NCI-H1417 treated with DMSO at 0.1 percent for 48 hours (cell line): ENCODE measurements around the gene USP24.

Source experiments
- DNase-seq: peaks from one replicate; lab custom pipeline; 2025; lab: John Stamatoyannopoulos, UW

The USP24 gene

GRCh38 chr1:55053265-55053954 lies 161.8 kb downstream of the USP24 start:
- no peak for DNase-seq

GRCh38 chr1:55052221-55053142 lies 162.7 kb downstream of the USP24 start:
- no peak for DNase-seq

GRCh38 chr1:55051621-55052020 lies 163.5 kb downstream of the USP24 start:
- no peak for DNase-seq

DNA sequence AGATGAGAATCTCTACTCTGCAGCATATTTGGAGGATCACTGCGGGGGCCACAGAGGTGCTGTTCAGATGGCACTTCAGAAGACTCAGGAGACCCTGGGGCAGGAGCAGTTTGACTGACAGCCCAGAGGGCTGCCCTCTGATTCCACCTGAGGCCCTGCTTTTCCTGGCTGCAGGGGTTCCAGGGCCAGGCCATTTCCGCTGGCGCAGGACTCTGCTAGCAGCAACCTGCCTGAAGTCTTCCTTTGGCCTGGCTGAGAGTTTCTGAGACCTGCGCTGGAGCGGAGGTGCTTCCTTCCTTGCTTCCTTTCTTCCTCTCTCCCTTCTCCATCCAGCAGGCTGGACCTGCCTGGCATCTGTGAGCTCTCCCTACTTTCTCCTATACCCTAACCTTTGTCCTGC lies 164.0 kb downstream of the USP24 start:
- DNase-seq, result no peak

- DNase-seq, result no peak
Measured at GRCh38 chr1:55050283-55050682, 164.9 kb downstream of the USP24 start.

DNA sequence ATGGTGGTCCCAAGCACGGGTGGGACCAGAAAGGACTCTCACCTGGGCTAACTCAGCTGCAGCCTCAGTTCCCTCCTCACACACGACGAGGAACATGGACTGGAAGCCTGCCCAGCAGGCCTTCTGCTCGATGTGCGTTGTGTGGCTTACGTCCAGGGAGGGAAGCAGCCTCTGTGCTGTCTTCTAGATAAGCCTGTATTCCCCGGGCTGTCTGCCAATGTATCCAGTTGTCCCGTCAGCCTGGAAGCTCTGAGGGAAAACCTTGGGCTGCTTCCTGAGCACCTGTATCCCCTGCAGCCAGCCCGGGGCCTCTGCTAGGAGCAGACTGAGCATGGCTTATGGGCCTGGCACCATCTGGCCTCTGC lies 165.3 kb downstream of the USP24 start:
- DNase-seq, result no peak

- no peak for DNase-seq
Measured at GRCh38 chr1:55049271-55049913, 165.8 kb downstream of the USP24 start.

- no peak for DNase-seq
Measured at GRCh38 chr1:55048453-55049270, 166.5 kb downstream of the USP24 start.

DNA sequence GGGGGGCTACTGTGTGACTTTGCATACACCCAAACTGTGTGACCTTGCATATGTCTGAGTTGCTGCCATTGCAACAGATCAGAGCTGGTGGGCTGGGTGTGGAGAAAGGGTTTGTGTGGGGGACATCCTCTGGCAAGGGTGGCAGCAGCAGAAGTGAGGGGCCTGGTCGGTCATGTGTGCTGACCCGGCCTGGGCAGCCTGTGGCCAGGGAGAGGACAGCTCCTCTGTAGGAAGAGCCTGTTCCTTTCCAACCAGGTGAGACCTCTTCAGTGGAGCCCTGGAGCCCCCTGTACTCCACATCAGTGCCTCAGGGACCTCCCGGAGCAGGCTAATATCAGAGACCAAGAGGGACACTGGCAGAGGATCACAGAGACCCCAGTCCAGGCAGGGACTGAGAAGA lies 167.6 kb downstream of the USP24 start:
- DNase-seq, result no peak

GRCh38 chr1:55046871-55047270 lies 168.3 kb downstream of the USP24 start:
- DNase-seq, result no peak

DNA sequence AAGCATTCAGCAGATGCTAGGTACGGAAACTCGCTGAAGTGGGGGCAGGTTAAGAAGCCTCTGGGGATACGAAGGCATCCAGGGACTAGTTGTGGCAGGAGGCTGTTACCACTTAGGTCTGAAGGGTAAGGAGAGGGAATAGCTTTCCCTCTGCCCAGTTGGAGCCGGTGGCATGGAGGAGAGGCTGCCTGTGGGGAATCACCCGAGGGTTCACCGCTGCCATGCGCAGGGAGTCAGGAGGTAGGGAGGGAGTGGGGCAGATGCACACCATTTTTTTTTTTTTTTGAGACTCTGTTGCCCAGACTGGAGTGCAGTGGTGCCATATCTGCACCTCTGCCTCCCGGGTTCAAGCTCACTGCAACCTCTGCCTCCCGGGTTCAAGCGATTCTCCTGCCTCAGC lies 169.7 kb downstream of the USP24 start:
- DNase-seq, result no peak

- no peak for DNase-seq
Measured at GRCh38 chr1:55044617-55045397, 170.4 kb downstream of the USP24 start.

- DNase-seq, result no peak
Measured at GRCh38 chr1:55043726-55044125, 171.4 kb downstream of the USP24 start.

- DNase-seq, result no peak
Measured at GRCh38 chr1:55043011-55043410, 172.2 kb downstream of the USP24 start.

GRCh38 chr1:55041613-55042012 lies 173.6 kb downstream of the USP24 start:
- no peak for DNase-seq

DNA sequence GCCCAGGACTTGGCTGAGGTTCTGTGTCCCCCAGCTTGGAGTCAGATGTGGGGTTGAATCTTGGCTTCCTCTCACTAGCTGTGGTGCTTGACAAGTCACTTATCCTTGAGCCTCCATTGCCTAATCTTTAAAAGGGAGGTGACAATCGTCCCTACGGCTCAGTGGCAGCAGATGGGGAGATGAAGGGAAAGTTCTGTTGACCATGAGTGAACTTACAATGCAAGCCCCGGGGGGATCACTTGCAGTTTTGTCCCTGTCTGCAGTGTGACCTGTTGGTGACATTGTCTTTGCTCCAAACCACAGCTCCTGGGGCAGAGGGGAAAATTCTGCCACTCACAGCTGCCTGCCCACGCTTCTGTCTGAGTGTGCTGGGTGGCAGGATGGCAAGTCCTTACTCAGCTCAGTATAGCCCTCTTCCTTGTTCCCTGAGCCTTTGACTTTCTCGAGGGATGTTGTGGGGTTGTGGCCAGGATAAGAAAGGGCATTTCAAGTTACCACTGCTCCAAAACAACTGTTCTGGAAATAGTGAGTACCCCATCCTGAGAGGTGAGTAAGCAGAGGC lies 174.2 kb downstream of the USP24 start:
- DNase-seq, result no peak

DNA sequence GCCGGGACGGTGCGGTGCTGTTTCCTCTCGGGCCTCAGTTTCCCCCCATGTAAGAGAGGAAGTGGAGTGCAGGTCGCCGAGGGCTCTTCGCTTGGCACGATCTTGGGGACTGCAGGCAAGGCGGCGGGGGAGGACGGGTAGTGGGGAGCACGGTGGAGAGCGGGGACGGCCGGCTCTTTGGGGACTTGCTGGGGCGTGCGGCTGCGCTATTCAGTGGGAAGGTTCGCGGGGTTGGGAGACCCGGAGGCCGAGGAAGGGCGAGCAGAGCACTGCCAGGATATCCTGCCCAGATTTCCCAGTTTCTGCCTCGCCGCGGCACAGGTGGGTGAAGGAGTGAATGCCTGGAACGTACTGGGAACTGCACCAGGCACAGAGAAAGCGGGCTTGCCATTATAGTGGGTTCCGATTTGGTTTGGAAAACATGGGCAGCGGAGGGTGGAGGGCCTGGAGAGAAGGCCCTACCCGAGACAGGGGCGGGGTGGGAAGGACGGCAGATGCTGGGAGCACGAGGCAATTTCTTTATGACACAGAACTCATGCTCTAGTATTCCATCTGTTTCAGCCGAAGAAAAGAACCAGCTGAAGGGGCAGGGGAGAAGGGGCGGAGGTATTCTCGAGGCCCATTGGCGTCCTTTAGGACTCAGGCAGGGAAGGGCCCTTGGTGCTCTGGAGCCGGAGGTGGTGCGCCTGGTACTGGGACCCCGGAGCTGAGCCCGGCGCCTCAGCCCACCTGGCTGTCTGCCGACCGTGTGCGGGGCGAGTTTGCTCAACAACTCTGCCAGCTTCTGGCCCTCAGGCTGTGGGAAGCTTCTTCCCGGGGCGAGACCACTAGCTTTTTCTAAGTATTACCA lies 174.9 kb downstream of the USP24 start:
- no peak for DNase-seq

DNA sequence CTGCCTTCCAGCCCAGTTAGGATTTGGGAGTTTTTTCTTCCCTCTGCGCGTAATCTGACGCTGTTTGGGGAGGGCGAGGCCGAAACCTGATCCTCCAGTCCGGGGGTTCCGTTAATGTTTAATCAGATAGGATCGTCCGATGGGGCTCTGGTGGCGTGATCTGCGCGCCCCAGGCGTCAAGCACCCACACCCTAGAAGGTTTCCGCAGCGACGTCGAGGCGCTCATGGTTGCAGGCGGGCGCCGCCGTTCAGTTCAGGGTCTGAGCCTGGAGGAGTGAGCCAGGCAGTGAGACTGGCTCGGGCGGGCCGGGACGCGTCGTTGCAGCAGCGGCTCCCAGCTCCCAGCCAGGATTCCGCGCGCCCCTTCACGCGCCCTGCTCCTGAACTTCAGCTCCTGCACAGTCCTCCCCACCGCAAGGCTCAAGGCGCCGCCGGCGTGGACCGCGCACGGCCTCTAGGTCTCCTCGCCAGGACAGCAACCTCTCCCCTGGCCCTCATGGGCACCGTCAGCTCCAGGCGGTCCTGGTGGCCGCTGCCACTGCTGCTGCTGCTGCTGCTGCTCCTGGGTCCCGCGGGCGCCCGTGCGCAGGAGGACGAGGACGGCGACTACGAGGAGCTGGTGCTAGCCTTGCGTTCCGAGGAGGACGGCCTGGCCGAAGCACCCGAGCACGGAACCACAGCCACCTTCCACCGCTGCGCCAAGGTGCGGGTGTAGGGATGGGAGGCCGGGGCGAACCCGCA lies 175.7 kb downstream of the USP24 start, which contains the start of gene PCSK9:
TSS of gene PCSK9 (plus strand) at position 207 of the 741 bp plus-strand sequence. CDS start at position 497, 290 bp downstream.
- DNase-seq, result no peak

- no peak for DNase-seq
Measured at GRCh38 chr1:55038974-55039341, 176.2 kb downstream of the USP24 start.
